ENCODE measurements around the gene DDIT4. TPM values are rescaled to one million over a fixed set of nuclear protein-coding genes. Genes with fewer than 3 reads are reported as not detected.

DDIT4 gene
- total and polyA plus RNA-seq, 9 of the 15 experiments (the other 6 are each of a cell fraction or from before 2014, with no cell fraction given): 8.2 to 675 (median 159) TPM

GRCh38 chr10:72308320-72308987 is 34.7 kb downstream of the DDIT4 start (continued):
- TF ChIP-seq ZNF780A (CRISPR knock-in tag; IDR thresholded peaks at IDR 0.05) (no peak), ARNT (IDR thresholded peaks at IDR 0.05) (peak in 1 of 2 experiments; percentile 82; a peak in 1 of 4 replicates), ATF2 (CRISPR knock-in tag; IDR thresholded peaks at IDR 0.05) (no peak), KDM1A (IDR thresholded peaks at IDR 0.05) (peak; percentile 73 to 91; a peak in 3 of 4 replicates), ARID2 (IDR thresholded peaks at IDR 0.05) (0 out of 2 replicates have a peak, but pooled peaks have one; percentile 10), ZBTB11 (CRISPR knock-in tag; IDR thresholded peaks at IDR 0.05) (peak in 1 of 3 experiments; percentile 58; a peak in 1 of 6 replicates), ELK1 (CRISPR knock-in tag; IDR thresholded peaks at IDR 0.05) (no peak), BRF1 (IDR thresholded peaks at IDR 0.05; ENCODE audit: borderline replicate concordance, extremely low read depth, insufficient read length) (no peak), PBX2 (CRISPR knock-in tag; IDR thresholded peaks at IDR 0.05; ENCODE audit: low read depth) (no peak), PBX2 (tag; conservative IDR thresholded peaks at IDR 0.05; ENCODE audit: low read depth) (peak; percentile 58; the same call in 1 of the 2 replicates), NR3C1 (CRISPR knock-in tag; IDR thresholded peaks at IDR 0.05) (no peak), GABPB1 (CRISPR knock-in tag; IDR thresholded peaks at IDR 0.05) (peak; percentile 69), YBX1 (IDR thresholded peaks at IDR 0.05) (no peak), BDP1 (IDR thresholded peaks at IDR 0.05; ENCODE audit: insufficient read depth, insufficient read length) (no peak), MNT (conservative IDR thresholded peaks at IDR 0.05) (peak in 1 of 2 experiments; percentile 30; a peak in 2 of 4 replicates), ETV6 (IDR thresholded peaks at IDR 0.05; ENCODE audit: borderline replicate concordance in 1 of 2, low read depth in 2 of 2, low read length in 1 of 2) (peak in 1 of 2 experiments; percentile 39; a peak in 1 of 4 replicates), ETV6 (CRISPR knock-in tag; IDR thresholded peaks at IDR 0.05; ENCODE audit: borderline replicate concordance) (no peak)
